Liver (tissue), 9 donors: ENCODE measurements around the gene FOXF2. TPM values are rescaled to one million over a fixed set of nuclear protein-coding genes. Genes with fewer than 3 reads are reported as not detected.

Experiments
- DNase-seq: peaks from one replicate; pipeline ENCODE4 v3.0.0-alpha.2; 2017; ENCODE audit warnings: low spot score
- H3K27ac ChIP-seq, 2 donors: one replicate each; pipeline ENCODE4 v1.7.0; 2013; ENCODE audit warnings: inconsistent platforms in 2 of 2, low read length in 2 of 2, control low read depth in 1 of 2, low read depth in 1 of 2, mild to moderate bottlenecking in 1 of 2
- H3K27me3 ChIP-seq, 4 donors: one replicate each; pipeline versions ENCODE4 v1.6.1 to v1.7.0; 2013; ENCODE audit warnings: low read length in 3 of 4, inconsistent platforms in 1 of 4, mild to moderate bottlenecking in 1 of 4, moderate library complexity in 1 of 4; ENCODE audit not compliant: control insufficient read depth in 4 of 4, insufficient read depth in 4 of 4
- H3K36me3 ChIP-seq, 4 donors: one replicate each; pipeline versions ENCODE4 v1.6.1 to v1.7.0; 2013; ENCODE audit warnings: low read length in 3 of 4, mild to moderate bottlenecking in 3 of 4, low read depth in 1 of 4, moderate library complexity in 1 of 4; ENCODE audit not compliant: control insufficient read depth in 4 of 4, insufficient read depth in 3 of 4
- H3K4me1 ChIP-seq, 4 donors: one replicate each; pipeline versions ENCODE4 v1.6.1 to v1.7.0; 2013; ENCODE audit warnings: low read length in 3 of 4, mild to moderate bottlenecking in 3 of 4, moderate library complexity in 1 of 4; ENCODE audit not compliant: control insufficient read depth in 4 of 4, insufficient read depth in 4 of 4
- H3K4me3 ChIP-seq, 3 donors: one replicate each; pipeline versions ENCODE4 v1.6.1 to v1.7.0; 2013; ENCODE audit warnings: low read length in 3 of 3, control low read depth in 1 of 3, low read depth in 1 of 3, mild to moderate bottlenecking in 1 of 3
- H3K9ac ChIP-seq, 2 donors: one replicate each; pipeline ENCODE4 v1.7.0; 2013; ENCODE audit warnings: low read length in 2 of 2, mild to moderate bottlenecking in 2 of 2, moderate library complexity in 2 of 2, control low read depth in 1 of 2, low read depth in 1 of 2
- H3K9me3 ChIP-seq, 4 donors: one replicate each; pipeline versions ENCODE4 v1.6.1 to v1.7.0; 2013; ENCODE audit warnings: low read length in 3 of 4; ENCODE audit not compliant: control insufficient read depth in 4 of 4
- EGR1 ChIP-seq, 2 donors: IDR thresholded peaks; 2 replicates each; pipeline ENCODE4 v1.6.1; 2016 to 2018; ENCODE audit warnings: antibody characterized with exemption in 2 of 2, low read depth in 2 of 2
- FOXA1 ChIP-seq: IDR thresholded peaks from 2 replicates; pipeline ENCODE4 v1.6.1; 2016; ENCODE audit warnings: antibody characterized with exemption
- FOXA2 ChIP-seq: IDR thresholded peaks from 2 replicates; pipeline ENCODE4 v1.6.1; 2016; ENCODE audit warnings: antibody characterized with exemption
- HNF4A ChIP-seq, 2 donors: conservative IDR thresholded peaks; 2 replicates each; pipeline ENCODE4 v1.6.1; 2016; ENCODE audit warnings: antibody characterized with exemption in 2 of 2, mild to moderate bottlenecking in 2 of 2
- HNF4G ChIP-seq: IDR thresholded peaks from 2 replicates; pipeline ENCODE4 v1.6.1; 2016; ENCODE audit warnings: antibody characterized with exemption
- JUND ChIP-seq, 2 donors: IDR thresholded peaks; 2 replicates each; pipeline ENCODE4 v1.6.1; 2016; ENCODE audit warnings: antibody characterized with exemption in 2 of 2
- RAD21 ChIP-seq, 2 donors: IDR thresholded peaks; 2 replicates each; pipeline ENCODE4 v1.6.1; 2016; ENCODE audit warnings: antibody characterized with exemption in 2 of 2, mild to moderate bottlenecking in 2 of 2
- REST ChIP-seq: IDR thresholded peaks from 2 replicates; pipeline ENCODE4 v1.6.1; 2016; ENCODE audit warnings: antibody characterized with exemption, mild to moderate bottlenecking
- RXRA ChIP-seq, 2 donors: IDR thresholded peaks; 2 replicates each; pipeline ENCODE4 v1.6.1; 2017 to 2018; ENCODE audit warnings: antibody characterized with exemption in 2 of 2, mild to moderate bottlenecking in 1 of 2
- TAF1 ChIP-seq: conservative IDR thresholded peaks from 2 replicates; pipeline ENCODE4 v1.6.1; 2016; ENCODE audit warnings: antibody characterized with exemption, mild to moderate bottlenecking
- YY1 ChIP-seq: IDR thresholded peaks from 2 replicates; pipeline ENCODE4 v1.6.1; 2016; ENCODE audit warnings: antibody characterized with exemption, mild to moderate bottlenecking
- WGBS: extraction: QIAGEN DNeasy Blood & Tissue Kit; methylation state at CpG from one replicate; pipeline ENCODE4 v1.1.7; 2013; 5-methylcytosine and 5-hydroxymethylcytosine counted together
- polyA plus RNA-seq, 2 donors: library from polyadenylated mRNA; stranded (reverse) in 1 of 2; unstranded in 1 of 2; fragments of 200-250 nt in 1 of 2; fragments of >200 nt in 1 of 2; fragmentation: Nextera tagmentation in 1 of 2; extraction: Ambion mirVana in 1 of 2; gene quantifications; one replicate each; pipeline versions ENCODE4 v1.2.1 to v1.2.3, GENCODE V29; 2013 to 2015
- total RNA-seq, 2 donors: library from RNA; depleted of rRNA; stranded (reverse); fragments of >200 nt; gene quantifications; one replicate each; pipeline ENCODE4 v1.2.3, GENCODE V29; 2014
- TF ChIP-seq, protein P1 (sequence below): IDR thresholded peaks from 2 replicates; pipeline ENCODE4 v1.6.1; 2016; ENCODE audit warnings: antibody characterized with exemption
- TF ChIP-seq, protein P2 (sequence below): IDR thresholded peaks from 2 replicates; pipeline ENCODE4 v1.6.1; 2016; ENCODE audit warnings: antibody characterized with exemption
- donor health status: healthy.
- donor health status: healthy.
- donor health status: healthy.
- donor health status: healthy.
- donor health status: healthy.

FOXF2 gene
- total and polyA plus RNA-seq, 4 donors = 0.05 TPM; not detected in 3

- no peaks in the 10 kb centered on the region for H3K9me3 ChIP-seq
- no peak overlapping the region for H3K27ac ChIP-seq
- H3K9ac ChIP-seq = no peak overlapping the region
- DNase-seq = no peak
- H3K4me1 ChIP-seq = no peaks in the 10 kb centered on the region
- H3K4me3 ChIP-seq = no peak overlapping the region
- TF ChIP-seq, protein P1, sequence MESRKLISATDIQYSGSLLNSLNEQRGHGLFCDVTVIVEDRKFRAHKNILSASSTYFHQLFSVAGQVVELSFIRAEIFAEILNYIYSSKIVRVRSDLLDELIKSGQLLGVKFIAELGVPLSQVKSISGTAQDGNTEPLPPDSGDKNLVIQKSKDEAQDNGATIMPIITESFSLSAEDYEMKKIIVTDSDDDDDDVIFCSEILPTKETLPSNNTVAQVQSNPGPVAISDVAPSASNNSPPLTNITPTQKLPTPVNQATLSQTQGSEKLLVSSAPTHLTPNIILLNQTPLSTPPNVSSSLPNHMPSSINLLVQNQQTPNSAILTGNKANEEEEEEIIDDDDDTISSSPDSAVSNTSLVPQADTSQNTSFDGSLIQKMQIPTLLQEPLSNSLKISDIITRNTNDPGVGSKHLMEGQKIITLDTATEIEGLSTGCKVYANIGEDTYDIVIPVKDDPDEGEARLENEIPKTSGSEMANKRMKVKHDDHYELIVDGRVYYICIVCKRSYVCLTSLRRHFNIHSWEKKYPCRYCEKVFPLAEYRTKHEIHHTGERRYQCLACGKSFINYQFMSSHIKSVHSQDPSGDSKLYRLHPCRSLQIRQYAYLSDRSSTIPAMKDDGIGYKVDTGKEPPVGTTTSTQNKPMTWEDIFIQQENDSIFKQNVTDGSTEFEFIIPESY = no peak
- H3K36me3 ChIP-seq = no peaks in the 10 kb centered on the region
- WGBS = 87% methylated on average over 11 of the region's 11 CpGs
- no peaks in the 10 kb centered on the region for H3K27me3 ChIP-seq
Measured at GRCh38 chr6:1416820-1417219, 27.4 kb downstream of the FOXF2 start.

GRCh38 chr6:1417718-1418117, 28.3 kb downstream of the FOXF2 start:
- no peak overlapping the region for H3K4me3 ChIP-seq
- no peaks in the 10 kb centered on the region for H3K36me3 ChIP-seq
- H3K9me3 ChIP-seq = no peaks in the 10 kb centered on the region
- DNase-seq = no peak
- TF ChIP-seq HNF4A (conservative IDR thresholded peaks at IDR 0.05) = no peak
- no peak for TF ChIP-seq REST
- TF ChIP-seq JUND (IDR thresholded peaks at IDR 0.05) = no peak
- no peak for TF ChIP-seq TAF1
- no peak for TF ChIP-seq RAD21 (IDR thresholded peaks at IDR 0.05)
- no peak for TF ChIP-seq FOXA1
- no peak for TF ChIP-seq EGR1 (IDR thresholded peaks at IDR 0.05; ENCODE audit: low read depth in 2 of 2)
- no peak for TF ChIP-seq FOXA2
- no peak for TF ChIP-seq YY1
- TF ChIP-seq, protein P2, sequence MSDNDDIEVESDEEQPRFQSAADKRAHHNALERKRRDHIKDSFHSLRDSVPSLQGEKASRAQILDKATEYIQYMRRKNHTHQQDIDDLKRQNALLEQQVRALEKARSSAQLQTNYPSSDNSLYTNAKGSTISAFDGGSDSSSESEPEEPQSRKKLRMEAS = no peak
- no peaks in the 10 kb centered on the region for H3K27me3 ChIP-seq
- WGBS = 90% methylated on average over 12 of the region's 12 CpGs
- H3K9ac ChIP-seq = no peak overlapping the region
- no peaks in the 10 kb centered on the region for H3K4me1 ChIP-seq
- no peak overlapping the region for H3K27ac ChIP-seq

DNA sequence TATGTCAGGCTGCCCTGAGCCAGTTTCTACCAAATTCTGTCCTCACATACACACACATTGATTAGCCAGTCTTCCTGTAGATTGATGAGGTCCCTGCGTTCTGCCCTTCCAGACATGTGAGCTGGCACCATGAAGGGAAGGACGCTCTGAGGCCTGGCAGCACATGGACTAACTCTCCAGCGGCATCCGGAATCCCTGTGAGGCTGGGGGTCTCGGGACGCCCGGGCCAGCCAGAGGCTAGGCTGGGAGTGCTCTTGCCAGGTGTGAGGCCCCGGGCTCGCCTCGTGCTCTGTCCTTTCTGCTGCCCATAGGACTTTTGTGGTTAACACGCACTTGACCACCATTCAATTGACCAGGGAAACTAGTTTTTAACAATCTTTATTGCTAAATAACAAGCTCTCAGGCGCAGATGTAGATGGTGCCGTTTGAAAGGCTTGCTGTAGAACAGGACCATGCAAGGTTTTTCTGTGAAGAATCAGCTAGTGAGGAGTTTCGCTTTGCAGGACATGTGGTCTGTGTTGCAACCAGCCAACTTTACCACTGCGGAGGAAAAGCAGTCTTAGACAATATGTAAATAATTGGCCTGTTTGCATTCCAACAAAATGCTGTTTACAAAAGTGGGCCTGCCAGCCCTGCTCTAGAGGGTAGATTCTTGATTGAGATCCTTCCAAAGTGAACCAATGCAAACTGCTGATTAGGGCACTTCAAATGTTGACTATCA, 29.3 kb downstream of the FOXF2 start:
- no peak for DNase-seq
- Histone ChIP-seq H3K27ac (no peak overlapping the region), H3K4me3 (no peak overlapping the region), H3K9ac (no peak overlapping the region), H3K4me1 (no peaks in the 10 kb centered on the region), H3K27me3 (no peaks in the 10 kb centered on the region), H3K9me3 (no peaks in the 10 kb centered on the region), H3K36me3 (no peaks in the 10 kb centered on the region)
- TF ChIP-seq, protein P1 = no peak
- TF ChIP-seq RAD21 (IDR thresholded peaks at IDR 0.05) = no peak
- TF ChIP-seq RXRA (IDR thresholded peaks at IDR 0.05) = no peak
- no peak for TF ChIP-seq HNF4G
- no peak for TF ChIP-seq REST
- 81% methylated on average over 15 of the region's 15 CpGs for WGBS
